Smooth muscle cell (in vitro differentiated cells): ENCODE results near the gene KCNT1. TPM values are rescaled to one million over a fixed set of nuclear protein-coding genes. Genes with fewer than 3 reads are reported as not detected.
A peak's percentile ranks its signal among the peaks of the same experiment; 100 is the strongest.

ENCODE experiments used
- DNase-seq: peaks from one replicate; lab custom pipeline; 2025; ENCODE audit not compliant: unreplicated experiment; lab: John Stamatoyannopoulos, UW
- H2AFZ ChIP-seq: fragments of 200-600 bp; sonication (generic); 2 replicates; pipeline ENCODE4 v1.6.0; 2016; ENCODE audit warnings: antibody characterized with exemption, low read depth, mild to moderate bottlenecking
- H3F3A ChIP-seq: fragments of 200-600 bp; sonication (generic); 2 replicates; pipeline ENCODE4 v1.6.0; 2017; ENCODE audit warnings: antibody characterized with exemption, low read depth
- H3K27ac ChIP-seq: fragments of 200-600 bp; sonication (generic); 2 replicates; pipeline ENCODE4 v1.5.1; 2016; ENCODE audit warnings: low read depth, mild to moderate bottlenecking
- H3K27me3 ChIP-seq: fragments of 200-600 bp; sonication (generic); 2 replicates; pipeline ENCODE4 v1.6.1; 2016; ENCODE audit warnings: low read depth, mild to moderate bottlenecking
- H3K36me3 ChIP-seq: fragments of 200-600 bp; sonication (generic); 2 replicates; pipeline ENCODE4 v1.5.1; 2016; ENCODE audit warnings: low read depth
- H3K4me1 ChIP-seq: fragments of 200-600 bp; sonication (generic); 2 replicates; pipeline ENCODE4 v1.5.1; 2016; ENCODE audit warnings: low read depth
- H3K4me2 ChIP-seq: fragments of 200-600 bp; sonication (generic); 2 replicates; pipeline ENCODE4 v1.6.0; 2016; ENCODE audit warnings: mild to moderate bottlenecking
- H3K4me3 ChIP-seq: fragments of 200-600 bp; sonication (generic); 2 replicates; pipeline ENCODE4 v1.5.1; 2016; ENCODE audit warnings: mild to moderate bottlenecking
- H3K79me2 ChIP-seq: fragments of 200-600 bp; sonication (generic); 2 replicates; pipeline ENCODE4 v1.6.0; 2016; ENCODE audit warnings: low read depth, mild to moderate bottlenecking
- H3K9ac ChIP-seq: fragments of 200-600 bp; sonication (generic); 2 replicates; pipeline ENCODE4 v1.6.0; 2016; ENCODE audit warnings: low read depth
- H3K9me3 ChIP-seq: fragments of 200-600 bp; sonication (generic); replicated peaks from 2 replicates; pipeline ENCODE4 v1.5.1; 2016; ENCODE audit warnings: low read depth
- H4K20me1 ChIP-seq: fragments of 200-600 bp; sonication (generic); 2 replicates; pipeline ENCODE4 v1.6.0; 2016; ENCODE audit warnings: low read depth
- WGBS: methylation state at CpG from one replicate; pipeline ENCODE4 v1.1.7; 2016; ENCODE audit warnings: low lambda C conversion rate; 5-methylcytosine and 5-hydroxymethylcytosine counted together
- polyA plus RNA-seq: library from polyadenylated mRNA; unstranded; fragments of >200 nt; fragmentation: Nextera tagmentation; extraction: Ambion mirVana; gene quantifications from 2 replicates; pipeline ENCODE4 v1.2.1, GENCODE V29; 2016
- total RNA-seq: library from RNA; depleted of rRNA; stranded (reverse); fragments of >200 nt; gene quantifications from 2 replicates; pipeline ENCODE4 v1.2.3, GENCODE V29; 2014
- TF ChIP-seq, protein P1 (sequence below): fragments of 200-600 bp; sonication (generic); IDR thresholded peaks from 2 replicates; pipeline ENCODE4 v1.5.1; 2017; ENCODE audit warnings: borderline replicate concordance, mild to moderate bottlenecking, antibody characterized with exemption; ENCODE audit not compliant: insufficient read depth, poor library complexity, severe bottlenecking

KCNT1 gene
- total and polyA plus RNA-seq, 2 experiments from 2014 or later, result not detected

- H2AFZ ChIP-seq, result no peak overlapping the region
- no peak overlapping the region for H3K27ac ChIP-seq
- no peaks in the 10 kb centered on the region for H3F3A ChIP-seq
- no peaks in the 10 kb centered on the region for H3K9me3 ChIP-seq
- H3K79me2 ChIP-seq, result no peaks in the 10 kb centered on the region
- no peaks in the 10 kb centered on the region for H3K4me1 ChIP-seq
- H4K20me1 ChIP-seq, result no peaks in the 10 kb centered on the region
- no peaks in the 10 kb centered on the region for H3K36me3 ChIP-seq
- DNase-seq, result no peak
- TF ChIP-seq, protein P1, sequence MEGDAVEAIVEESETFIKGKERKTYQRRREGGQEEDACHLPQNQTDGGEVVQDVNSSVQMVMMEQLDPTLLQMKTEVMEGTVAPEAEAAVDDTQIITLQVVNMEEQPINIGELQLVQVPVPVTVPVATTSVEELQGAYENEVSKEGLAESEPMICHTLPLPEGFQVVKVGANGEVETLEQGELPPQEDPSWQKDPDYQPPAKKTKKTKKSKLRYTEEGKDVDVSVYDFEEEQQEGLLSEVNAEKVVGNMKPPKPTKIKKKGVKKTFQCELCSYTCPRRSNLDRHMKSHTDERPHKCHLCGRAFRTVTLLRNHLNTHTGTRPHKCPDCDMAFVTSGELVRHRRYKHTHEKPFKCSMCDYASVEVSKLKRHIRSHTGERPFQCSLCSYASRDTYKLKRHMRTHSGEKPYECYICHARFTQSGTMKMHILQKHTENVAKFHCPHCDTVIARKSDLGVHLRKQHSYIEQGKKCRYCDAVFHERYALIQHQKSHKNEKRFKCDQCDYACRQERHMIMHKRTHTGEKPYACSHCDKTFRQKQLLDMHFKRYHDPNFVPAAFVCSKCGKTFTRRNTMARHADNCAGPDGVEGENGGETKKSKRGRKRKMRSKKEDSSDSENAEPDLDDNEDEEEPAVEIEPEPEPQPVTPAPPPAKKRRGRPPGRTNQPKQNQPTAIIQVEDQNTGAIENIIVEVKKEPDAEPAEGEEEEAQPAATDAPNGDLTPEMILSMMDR, result no peak
- peaks cover 54% of the 10 kb centered on the region for H3K27me3 ChIP-seq
- no peak overlapping the region for H3K4me3 ChIP-seq
- H3K4me2 ChIP-seq, result no peak overlapping the region
- no peak overlapping the region for H3K9ac ChIP-seq
- 87% methylated on average over 11 of the region's 11 CpGs for WGBS
These were observed 14.1 kb downstream of the KCNT1 start for GRCh38 chr9:135716045-135716444.

- Histone ChIP-seq H3K27me3 (peaks cover 43% of the 10 kb centered on the region), H3K4me3 (no peak overlapping the region), H3K9me3 (no peaks in the 10 kb centered on the region), H3F3A (no peaks in the 10 kb centered on the region), H3K9ac (no peak overlapping the region), H2AFZ (no peak overlapping the region), H3K27ac (no peak overlapping the region), H3K36me3 (no peaks in the 10 kb centered on the region), H3K4me1 (no peaks in the 10 kb centered on the region), H3K4me2 (no peak overlapping the region), H3K79me2 (no peaks in the 10 kb centered on the region), H4K20me1 (no peaks in the 10 kb centered on the region)
- 88% methylated on average over 13 of the region's 13 CpGs for WGBS
- no peak for DNase-seq
- TF ChIP-seq, protein P1, result no peak
These were observed 15.4 kb downstream of the KCNT1 start for GRCh38 chr9:135717410-135717809.

DNA sequence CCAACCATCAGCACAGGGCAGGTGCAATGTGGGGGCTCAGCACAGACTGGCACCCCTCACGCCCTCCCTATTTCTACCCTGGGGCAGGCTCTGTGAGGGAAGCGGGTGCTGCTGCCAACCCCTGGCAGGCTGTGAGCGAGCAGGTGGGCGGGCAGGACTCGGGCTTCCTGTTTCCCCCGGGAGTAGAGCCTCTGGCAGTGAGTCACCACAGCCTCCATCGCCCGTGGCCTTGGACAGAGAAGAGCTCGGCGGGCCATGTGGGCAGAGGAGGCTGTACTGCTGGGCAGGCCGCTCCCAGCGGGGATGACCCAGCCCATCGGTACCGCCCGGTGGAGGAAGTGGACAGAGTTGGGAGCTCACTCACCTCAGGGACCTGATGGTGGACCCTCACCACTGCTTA is 16.6 kb downstream of the KCNT1 start:
- no peak overlapping the region for H3K27ac ChIP-seq
- H3K4me3 ChIP-seq, result no peak overlapping the region
- peak; percentile 11 for DNase-seq
- no peaks in the 10 kb centered on the region for H3K79me2 ChIP-seq
- no peak overlapping the region for H2AFZ ChIP-seq
- H3F3A ChIP-seq, result no peaks in the 10 kb centered on the region
- H4K20me1 ChIP-seq, result no peaks in the 10 kb centered on the region
- H3K4me2 ChIP-seq, result no peak overlapping the region
- H3K4me1 ChIP-seq, result no peaks in the 10 kb centered on the region
- H3K9ac ChIP-seq, result no peak overlapping the region
- H3K36me3 ChIP-seq, result no peaks in the 10 kb centered on the region
- H3K27me3 ChIP-seq, result peaks cover 31% of the 10 kb centered on the region
- TF ChIP-seq, protein P1, result no peak
- no peaks in the 10 kb centered on the region for H3K9me3 ChIP-seq
- WGBS, result 49% methylated on average over 15 of the region's 15 CpGs

- Histone ChIP-seq H3K79me2 (no peaks in the 10 kb centered on the region), H3K27me3 (peaks cover 25% of the 10 kb centered on the region), H3K9me3 (no peaks in the 10 kb centered on the region), H2AFZ (no peak overlapping the region), H3K36me3 (no peaks in the 10 kb centered on the region), H3K9ac (no peak overlapping the region), H3K4me3 (no peak overlapping the region), H3F3A (no peaks in the 10 kb centered on the region), H4K20me1 (no peaks in the 10 kb centered on the region), H3K4me2 (no peak overlapping the region), H3K27ac (no peak overlapping the region), H3K4me1 (no peaks in the 10 kb centered on the region)
- TF ChIP-seq, protein P1, result no peak
- WGBS, result 96% methylated on average over 9 of the region's 9 CpGs
- DNase-seq, result no peak
These were observed 17.5 kb downstream of the KCNT1 start for GRCh38 chr9:135719472-135719871.
